Astrocyte (in vitro differentiated cells and primary cell): ENCODE data around the gene BIRC6. TPM values are rescaled to one million over a fixed set of nuclear protein-coding genes. Genes with fewer than 3 reads are reported as not detected.

Source experiments
- DNase-seq: peaks from one replicate; pipeline ENCODE4 v3.0.0-alpha.2; 2010; ENCODE audit warnings: low read depth
- FAIRE-seq: peaks from 2 replicates; lab custom pipeline; 2011; peaks lifted over from hg19 to GRCh38; lab: Jason Lieb, UNC
- H2AFZ ChIP-seq: 2 replicates; pipeline ENCODE4 v1.6.0; 2012; ENCODE audit warnings: low read depth, low read length, inconsistent platforms
- H3K27ac ChIP-seq: 2 replicates; pipeline ENCODE4 v1.5.1; 2011; ENCODE audit warnings: low read depth, low read length, inconsistent platforms
- H3K27me3 ChIP-seq: 2 replicates; pipeline ENCODE4 v1.6.0; 2011; ENCODE audit warnings: low read length, inconsistent platforms; ENCODE audit not compliant: insufficient read depth
- H3K36me3 ChIP-seq: 2 replicates; pipeline ENCODE4 v1.5.1; 2011; ENCODE audit warnings: low read length, inconsistent platforms; ENCODE audit not compliant: insufficient read depth
- H3K4me1 ChIP-seq: 2 replicates; pipeline ENCODE4 v1.5.1; 2011; ENCODE audit warnings: low read length, inconsistent platforms; ENCODE audit not compliant: insufficient read depth
- H3K4me2 ChIP-seq: 2 replicates; pipeline ENCODE4 v1.6.0; 2012; ENCODE audit warnings: low read length, inconsistent platforms
- H3K4me3 ChIP-seq: 2 replicates; pipeline ENCODE4 v1.5.1; 2011; ENCODE audit warnings: low read depth, mild to moderate bottlenecking, low read length, inconsistent platforms; ENCODE audit not compliant: insufficient read depth
- H3K79me2 ChIP-seq: 2 replicates; pipeline ENCODE4 v1.6.0; 2012; ENCODE audit warnings: mild to moderate bottlenecking, low read length, inconsistent platforms; ENCODE audit not compliant: insufficient read depth
- H3K9ac ChIP-seq: 2 replicates; pipeline ENCODE4 v1.6.0; 2012; ENCODE audit warnings: mild to moderate bottlenecking, low read length, inconsistent platforms
- H3K9me3 ChIP-seq: 2 replicates; pipeline ENCODE4 v1.5.1; 2012; ENCODE audit warnings: low read depth, mild to moderate bottlenecking, low read length, inconsistent platforms; ENCODE audit not compliant: insufficient read depth
- H4K20me1 ChIP-seq: 2 replicates; pipeline ENCODE4 v1.6.0; 2012; ENCODE audit warnings: low read length, inconsistent platforms; ENCODE audit not compliant: insufficient read depth
- H3K27ac Mint-ChIP-seq: one replicate; pipeline ENCODE4 v1.8.0; 2021; ENCODE audit warnings: mild to moderate bottlenecking, mixed read lengths; ENCODE audit not compliant: unreplicated experiment
- H3K27me3 Mint-ChIP-seq: one replicate; pipeline ENCODE4 v1.8.0; 2021; ENCODE audit warnings: low read depth, mixed read lengths; ENCODE audit not compliant: unreplicated experiment
- H3K36me3 Mint-ChIP-seq: one replicate; pipeline ENCODE4 v1.8.0; 2021; ENCODE audit warnings: low read depth, mixed read lengths; ENCODE audit not compliant: unreplicated experiment
- H3K4me1 Mint-ChIP-seq: one replicate; pipeline ENCODE4 v1.8.0; 2021; ENCODE audit warnings: low read depth, mixed read lengths; ENCODE audit not compliant: unreplicated experiment
- H3K4me3 Mint-ChIP-seq: one replicate; pipeline ENCODE4 v1.8.0; 2021; ENCODE audit warnings: mild to moderate bottlenecking, moderate library complexity, mixed read lengths; ENCODE audit not compliant: unreplicated experiment
- H3K9me3 Mint-ChIP-seq: one replicate; pipeline ENCODE4 v1.8.0; 2021; ENCODE audit warnings: mild to moderate bottlenecking, mixed read lengths; ENCODE audit not compliant: unreplicated experiment
- EZH2 ChIP-seq: IDR thresholded peaks from 2 replicates; pipeline ENCODE4 v1.6.1; 2012; ENCODE audit warnings: mild to moderate bottlenecking, low read length, inconsistent platforms; ENCODE audit not compliant: insufficient read depth
- total RNA-seq: library from RNA; stranded (reverse); gene quantifications from 2 replicates; pipeline ENCODE4 v1.2.1, GENCODE V29; 2021
- TF ChIP-seq, protein P1 (sequence below): IDR thresholded peaks from 2 replicates; pipeline ENCODE4 v1.5.1; 2011; ENCODE audit warnings: low read depth, mild to moderate bottlenecking, inconsistent platforms, low read length, moderate library complexity; ENCODE audit not compliant: insufficient read depth

The BIRC6 gene
- total RNA-seq, 1 donor from 2014 or later: 86.1 TPM

DNA sequence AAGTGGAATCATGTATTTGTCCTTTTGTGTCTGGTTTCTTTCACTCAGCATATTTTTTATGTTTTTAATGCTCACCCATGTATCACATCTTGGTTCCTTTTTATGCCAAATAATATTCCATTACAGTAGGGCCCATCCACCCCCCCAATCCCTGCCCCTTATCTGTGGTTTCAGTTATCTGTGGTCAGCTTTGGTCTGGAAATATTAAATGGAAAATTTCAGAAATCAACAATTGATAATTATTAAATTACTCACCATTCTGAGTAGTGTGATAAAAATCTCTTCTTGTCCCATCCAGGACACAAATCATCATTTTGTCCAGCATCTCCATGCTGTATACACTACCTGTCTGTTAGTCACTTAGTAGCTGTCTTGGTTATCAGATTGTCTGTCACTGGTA, 66.7 kb downstream of the BIRC6 start:
- no peaks in the 10 kb centered on the region for H3K27me3 Mint-ChIP-seq
- Histone ChIP-seq H4K20me1 (peaks cover 52% of the 10 kb centered on the region), H3K4me3 (no peak overlapping the region), H2AFZ (no peak overlapping the region), H3K4me2 (no peak overlapping the region), H3K27me3 (no peaks in the 10 kb centered on the region), H3K27ac (peak overlapping the region; percentile 13), H3K4me1 (peaks cover 17% of the 10 kb centered on the region), H3K9me3 (no peaks in the 10 kb centered on the region), H3K79me2 (peaks cover 87% of the 10 kb centered on the region), H3K9ac (no peak overlapping the region), H3K36me3 (no peaks in the 10 kb centered on the region)
- peak overlapping the region; percentile 1 for H3K27ac Mint-ChIP-seq
- no peaks in the 10 kb centered on the region for H3K36me3 Mint-ChIP-seq
- FAIRE-seq (no peak), DNase-seq (peak; percentile 34)
- no peak overlapping the region for H3K4me3 Mint-ChIP-seq
- H3K9me3 Mint-ChIP-seq: no peaks in the 10 kb centered on the region
- peaks cover 30% of the 10 kb centered on the region for H3K4me1 Mint-ChIP-seq
- TF ChIP-seq, protein P1, sequence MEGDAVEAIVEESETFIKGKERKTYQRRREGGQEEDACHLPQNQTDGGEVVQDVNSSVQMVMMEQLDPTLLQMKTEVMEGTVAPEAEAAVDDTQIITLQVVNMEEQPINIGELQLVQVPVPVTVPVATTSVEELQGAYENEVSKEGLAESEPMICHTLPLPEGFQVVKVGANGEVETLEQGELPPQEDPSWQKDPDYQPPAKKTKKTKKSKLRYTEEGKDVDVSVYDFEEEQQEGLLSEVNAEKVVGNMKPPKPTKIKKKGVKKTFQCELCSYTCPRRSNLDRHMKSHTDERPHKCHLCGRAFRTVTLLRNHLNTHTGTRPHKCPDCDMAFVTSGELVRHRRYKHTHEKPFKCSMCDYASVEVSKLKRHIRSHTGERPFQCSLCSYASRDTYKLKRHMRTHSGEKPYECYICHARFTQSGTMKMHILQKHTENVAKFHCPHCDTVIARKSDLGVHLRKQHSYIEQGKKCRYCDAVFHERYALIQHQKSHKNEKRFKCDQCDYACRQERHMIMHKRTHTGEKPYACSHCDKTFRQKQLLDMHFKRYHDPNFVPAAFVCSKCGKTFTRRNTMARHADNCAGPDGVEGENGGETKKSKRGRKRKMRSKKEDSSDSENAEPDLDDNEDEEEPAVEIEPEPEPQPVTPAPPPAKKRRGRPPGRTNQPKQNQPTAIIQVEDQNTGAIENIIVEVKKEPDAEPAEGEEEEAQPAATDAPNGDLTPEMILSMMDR: no peak
- TF ChIP-seq EZH2: no peak

DNA sequence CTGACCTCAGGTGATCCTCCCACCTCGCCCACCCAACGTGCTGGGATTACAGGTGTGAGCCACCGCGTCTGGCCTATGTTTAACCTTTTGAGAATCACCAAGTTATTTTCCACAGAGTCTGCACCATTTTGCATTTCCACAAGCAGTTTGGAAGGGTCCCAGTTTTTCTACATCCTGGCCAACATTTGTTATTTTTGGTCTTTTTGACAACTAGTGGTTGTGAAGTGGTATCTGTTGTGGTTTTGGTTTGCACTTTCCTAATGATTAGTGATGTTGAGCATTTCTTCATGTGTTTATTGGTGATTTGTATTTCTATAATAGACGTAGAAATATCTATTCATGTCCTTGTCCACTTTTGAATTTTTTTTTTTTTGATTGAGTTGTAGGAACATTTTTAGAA, 67.9 kb downstream of the BIRC6 start:
- no peaks in the 10 kb centered on the region for H3K36me3 Mint-ChIP-seq
- H3K9ac ChIP-seq: no peak overlapping the region
- H3K4me2 ChIP-seq: no peak overlapping the region
- H3K4me1 ChIP-seq: peaks cover 17% of the 10 kb centered on the region
- no peaks in the 10 kb centered on the region for H3K27me3 Mint-ChIP-seq
- H3K36me3 ChIP-seq: no peaks in the 10 kb centered on the region
- TF ChIP-seq, protein P1: no peak
- no peak for TF ChIP-seq EZH2
- H4K20me1 ChIP-seq: peaks cover 55% of the 10 kb centered on the region
- H3K4me3 Mint-ChIP-seq: no peak overlapping the region
- H3K9me3 Mint-ChIP-seq: no peaks in the 10 kb centered on the region
- H3K4me3 ChIP-seq: no peak overlapping the region
- peak; percentile 62 for DNase-seq
- no peaks in the 10 kb centered on the region for H3K27me3 ChIP-seq
- H3K27ac ChIP-seq: no peak overlapping the region
- no peak overlapping the region for H2AFZ ChIP-seq
- H3K9me3 ChIP-seq: no peaks in the 10 kb centered on the region
- H3K79me2 ChIP-seq: peaks cover 95% of the 10 kb centered on the region
- FAIRE-seq: no peak
- no peak overlapping the region for H3K27ac Mint-ChIP-seq
- H3K4me1 Mint-ChIP-seq: peaks cover 30% of the 10 kb centered on the region

DNA sequence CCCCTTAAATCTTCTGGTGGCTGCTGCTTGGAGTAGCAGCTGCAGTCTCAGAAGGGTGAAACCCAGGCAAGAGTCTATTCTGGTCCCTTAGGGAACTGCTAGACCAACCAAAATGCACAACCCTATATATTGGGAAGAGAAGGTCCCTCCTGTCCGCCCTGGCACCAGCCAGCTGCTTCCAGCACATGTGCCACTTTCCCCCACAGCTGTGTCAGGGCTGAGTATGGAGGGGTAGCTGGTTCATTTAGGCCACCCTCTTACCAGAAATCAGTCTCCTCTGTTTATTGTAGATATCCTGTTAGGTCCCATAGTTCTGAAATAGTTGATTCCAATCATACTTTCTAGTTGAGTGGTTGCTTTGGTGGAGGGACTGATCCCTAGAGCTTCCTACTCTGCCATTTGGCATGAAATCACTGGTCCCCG, 68.9 kb downstream of the BIRC6 start:
- Histone ChIP-seq H3K79me2 (peaks cover 87% of the 10 kb centered on the region), H3K9ac (no peak overlapping the region), H3K36me3 (no peaks in the 10 kb centered on the region), H3K4me2 (peak overlapping the region; percentile 57), H3K27me3 (no peaks in the 10 kb centered on the region), H2AFZ (no peak overlapping the region), H3K4me1 (peaks cover 17% of the 10 kb centered on the region), H4K20me1 (peaks cover 57% of the 10 kb centered on the region), H3K9me3 (no peaks in the 10 kb centered on the region), H3K4me3 (no peak overlapping the region), H3K27ac (peak overlapping the region; percentile 28)
- Mint-ChIP-seq H3K9me3 (no peaks in the 10 kb centered on the region), H3K27ac (peak overlapping the region; percentile 49), H3K4me1 (peaks cover 30% of the 10 kb centered on the region), H3K36me3 (no peaks in the 10 kb centered on the region), H3K4me3 (peak overlapping the region; percentile 37), H3K27me3 (no peaks in the 10 kb centered on the region)
- DNase-seq (peak; percentile 67), FAIRE-seq (no peak)
- no peak for TF ChIP-seq EZH2
- TF ChIP-seq, protein P1: no peak
